Epidermal melanocyte (primary cell): ENCODE results near the gene EPHA4.

Source experiments
- DNase-seq: peaks from one replicate; pipeline ENCODE4 v3.0.0; 2011; ENCODE audit warnings: low spot score; ENCODE audit not compliant: insufficient read length

The EPHA4 gene

GRCh38 chr2:221477714-221478484, 94.2 kb downstream of the EPHA4 start:
- no peak for DNase-seq

GRCh38 chr2:221476195-221476594, 95.9 kb downstream of the EPHA4 start:
- DNase-seq = no peak

- DNase-seq = no peak
Measured at GRCh38 chr2:221473451-221473850, 98.7 kb downstream of the EPHA4 start.

GRCh38 chr2:221468317-221468716, 103.8 kb downstream of the EPHA4 start:
- DNase-seq = no peak

- DNase-seq = no peak
Measured at GRCh38 chr2:221467610-221468009, 104.5 kb downstream of the EPHA4 start.

- DNase-seq = no peak
Measured at GRCh38 chr2:221466744-221467143, 105.4 kb downstream of the EPHA4 start.

GRCh38 chr2:221465776-221466175, 106.3 kb downstream of the EPHA4 start:
- DNase-seq = no peak

GRCh38 chr2:221464971-221465370, 107.1 kb downstream of the EPHA4 start:
- DNase-seq = no peak

- DNase-seq = no peak
Measured at GRCh38 chr2:221463241-221463896, 108.7 kb downstream of the EPHA4 start.

GRCh38 chr2:221461901-221462300, 110.2 kb downstream of the EPHA4 start:
- DNase-seq = no peak

- no peak for DNase-seq
Measured at GRCh38 chr2:221460136-221460535, 112.0 kb downstream of the EPHA4 start.

GRCh38 chr2:221458578-221458977, 113.5 kb downstream of the EPHA4 start:
- no peak for DNase-seq

- no peak for DNase-seq
Measured at GRCh38 chr2:221455214-221455613, 116.9 kb downstream of the EPHA4 start.

- DNase-seq = no peak
Measured at GRCh38 chr2:221454459-221455105, 117.5 kb downstream of the EPHA4 start.

- no peak for DNase-seq
Measured at GRCh38 chr2:221451862-221452788, 120.0 kb downstream of the EPHA4 start.

- DNase-seq = no peak
Measured at GRCh38 chr2:221450280-221450679, 121.8 kb downstream of the EPHA4 start.

GRCh38 chr2:221449406-221449805, 122.7 kb downstream of the EPHA4 start:
- DNase-seq = no peak

GRCh38 chr2:221448844-221449390, 123.2 kb downstream of the EPHA4 start:
- no peak for DNase-seq

GRCh38 chr2:221448057-221448843, 123.9 kb downstream of the EPHA4 start:
- no peak for DNase-seq

GRCh38 chr2:221447310-221447709, 124.8 kb downstream of the EPHA4 start:
- DNase-seq = no peak
